ENCODE results near the gene PARP15.
"Not testable (repeated sequence)": the region's sequence is repeated elsewhere in the genome, so short reads cannot be mapped to it uniquely, and the experiment has no call there.

PARP15 gene

DNA sequence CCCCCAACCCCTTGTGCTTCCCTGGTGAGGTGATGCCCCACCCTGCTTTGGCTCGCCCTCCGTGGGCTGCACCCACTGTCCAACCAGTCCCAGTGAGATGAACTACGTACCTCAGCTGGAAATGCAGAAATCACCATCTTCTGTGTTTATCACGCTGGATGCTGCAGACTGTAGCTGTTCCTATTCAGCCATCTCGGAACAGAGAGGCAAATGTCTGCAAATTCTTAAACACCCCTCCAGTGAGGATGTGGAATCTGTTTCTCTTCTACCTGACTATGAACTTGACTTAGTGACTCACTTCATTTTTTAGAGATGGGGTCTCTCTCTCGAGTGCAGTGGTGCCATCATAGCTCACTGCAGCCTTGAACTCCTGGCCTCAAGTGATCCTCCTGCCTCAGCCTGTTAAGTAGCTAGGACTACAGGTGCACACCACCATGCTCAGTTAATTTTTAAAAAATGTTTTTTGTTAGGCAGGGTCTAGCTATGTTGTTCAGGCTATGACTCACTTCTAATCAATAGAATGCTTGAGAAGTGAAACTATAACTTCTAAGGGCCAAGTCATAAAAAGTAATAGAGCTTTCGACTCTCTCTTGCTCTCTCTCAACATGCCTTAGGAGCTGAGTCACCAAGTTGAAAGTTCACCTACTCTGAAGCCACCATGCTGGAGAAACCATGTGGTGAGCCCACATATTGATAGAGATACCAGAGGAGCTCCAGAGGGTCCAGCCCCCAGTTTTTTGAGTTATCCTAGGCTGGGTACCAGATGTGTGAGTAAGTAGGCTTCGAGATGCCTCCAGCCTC lies 91.7 kb downstream of the PARP15 start:
- DNase-seq (ENCODE audit: low spot score) = no peak

DNA sequence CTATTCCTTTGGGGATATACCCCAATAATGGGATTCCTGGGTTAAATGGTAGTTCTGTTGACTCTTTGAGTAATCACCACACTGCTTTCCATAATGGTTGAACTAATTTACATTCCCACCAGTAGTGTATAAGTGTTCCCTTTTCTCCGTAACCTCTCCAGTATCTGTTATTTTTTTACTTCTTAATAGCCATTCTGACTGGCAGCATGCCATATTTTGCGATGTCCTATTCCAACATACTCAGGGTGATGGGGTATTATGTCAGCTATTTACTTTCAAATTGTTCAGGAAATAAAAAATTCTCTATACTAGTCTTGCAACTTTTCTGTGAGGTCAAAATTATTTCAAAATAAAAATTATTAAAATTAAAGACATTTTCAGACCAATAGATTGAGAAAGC lies 94.1 kb downstream of the PARP15 start:
- DNase-seq (ENCODE audit: low spot score) = no peak

DNA sequence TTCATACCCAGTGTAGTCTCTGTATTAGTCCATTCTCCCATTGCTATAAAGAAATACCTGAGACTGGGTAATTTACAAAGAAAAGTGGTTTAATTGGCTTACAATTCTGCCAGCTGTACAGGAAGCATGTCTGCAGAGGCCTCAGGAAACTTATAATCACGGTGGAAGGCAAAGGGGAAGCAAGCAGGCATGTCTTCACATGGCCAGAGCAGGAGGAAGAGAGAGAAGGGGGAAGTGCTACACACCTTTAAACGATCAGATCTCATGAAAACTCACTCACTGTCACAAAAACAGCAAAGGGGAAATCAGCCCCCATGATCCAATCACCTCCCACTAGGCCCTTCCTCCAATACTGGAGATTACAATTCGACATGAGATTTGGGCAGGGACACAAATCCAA lies 96.9 kb downstream of the PARP15 start:
- no peak for DNase-seq (ENCODE audit: low spot score)

DNA sequence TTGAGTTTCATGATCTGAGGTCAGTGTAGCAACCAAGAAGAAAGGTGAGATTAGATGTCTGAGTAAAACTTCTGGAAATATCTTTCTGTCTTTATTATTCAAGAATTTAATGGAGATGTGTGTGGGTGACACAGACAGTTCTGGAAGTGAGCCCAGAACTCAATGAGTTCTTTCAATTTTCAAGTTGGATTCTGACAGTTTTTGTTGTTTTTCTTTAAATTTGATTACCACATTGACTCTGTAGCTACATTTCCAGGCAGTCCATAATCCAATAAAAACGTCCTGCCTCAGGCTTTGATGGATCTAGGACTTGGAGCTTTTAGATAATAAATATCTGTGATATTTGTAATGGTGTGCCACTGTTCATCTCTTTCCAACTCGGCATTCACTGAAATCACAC lies 99.3 kb downstream of the PARP15 start:
- no peak for DNase-seq (ENCODE audit: low spot score)

DNA sequence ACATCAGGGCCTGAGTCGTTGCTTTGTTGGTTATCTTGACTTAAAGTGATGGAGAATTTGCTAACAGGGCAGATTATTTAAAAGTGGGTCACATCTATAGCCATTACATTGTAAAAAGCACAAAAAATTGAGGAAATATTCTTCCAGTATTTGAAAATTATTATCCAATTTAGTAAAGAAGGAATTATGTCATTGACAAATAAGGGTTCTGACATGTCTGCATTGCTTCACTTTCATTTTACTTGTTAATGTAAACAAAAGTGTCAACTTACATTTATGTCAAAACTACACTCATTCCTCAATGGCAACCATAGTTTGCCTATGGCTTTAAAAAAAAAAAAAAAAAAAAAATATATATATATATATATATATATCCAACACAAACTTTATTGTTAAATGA lies 99.8 kb downstream of the PARP15 start:
- no peak for DNase-seq (ENCODE audit: low spot score)

DNA sequence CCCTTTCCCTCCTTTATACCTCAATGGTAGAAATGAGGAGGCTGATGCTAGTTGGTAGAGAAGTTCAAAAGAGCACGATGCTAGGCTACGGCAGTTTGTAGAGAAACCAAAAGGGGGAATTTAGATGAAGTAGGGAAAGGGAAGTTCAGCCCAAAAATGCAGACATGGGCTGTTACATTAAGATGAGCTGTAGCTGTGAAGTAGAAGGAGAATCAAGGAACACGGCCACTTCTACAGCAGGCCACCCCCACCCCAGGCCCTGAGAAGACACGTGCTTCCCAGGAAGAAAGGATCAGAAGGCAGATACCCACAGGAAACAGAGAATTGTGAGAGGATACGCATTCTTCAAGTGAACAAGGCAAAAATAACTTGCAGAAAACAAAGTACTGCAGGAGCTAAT lies 101.1 kb downstream of the PARP15 start:
- DNase-seq (ENCODE audit: low spot score) = no peak

DNA sequence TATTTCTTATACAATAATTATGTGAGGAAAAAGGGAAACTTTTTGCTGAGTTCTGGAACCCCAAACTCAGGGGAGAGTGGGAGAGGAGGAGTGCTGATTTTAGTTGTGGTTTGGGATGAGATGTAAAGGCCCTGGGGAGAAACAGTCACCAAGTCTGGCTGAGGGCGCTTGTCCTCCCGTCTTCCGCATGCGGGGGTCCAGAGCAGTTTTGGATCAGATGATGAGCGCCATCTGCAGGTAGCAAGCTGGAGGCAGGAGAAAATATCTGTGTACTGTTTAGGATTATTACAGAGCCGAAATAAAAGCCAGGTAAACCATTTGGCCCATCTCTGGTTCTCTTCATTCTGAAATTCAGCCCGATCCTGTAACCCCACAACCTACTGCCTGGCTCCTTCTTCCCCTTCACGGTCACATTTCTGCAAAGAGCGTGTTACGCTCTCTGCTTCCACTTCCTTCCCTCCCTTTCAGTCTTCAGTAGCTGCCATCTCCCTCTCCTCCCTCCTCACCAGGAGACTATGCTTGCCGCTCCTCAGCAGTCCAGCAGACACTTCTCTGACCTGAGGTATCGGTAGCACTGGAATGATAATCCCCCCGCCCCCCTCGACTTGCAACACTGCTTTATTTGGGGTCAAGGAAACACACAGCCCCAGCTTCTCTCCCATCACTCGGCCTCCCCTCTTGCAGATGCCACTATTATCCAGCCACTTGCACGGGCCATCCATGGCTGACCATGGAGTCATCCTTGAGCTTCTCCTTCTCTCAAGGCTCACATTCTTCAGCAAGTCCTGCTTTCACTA lies 101.8 kb downstream of the PARP15 start:
- peak; percentile 78 for DNase-seq (ENCODE audit: low spot score)

DNA sequence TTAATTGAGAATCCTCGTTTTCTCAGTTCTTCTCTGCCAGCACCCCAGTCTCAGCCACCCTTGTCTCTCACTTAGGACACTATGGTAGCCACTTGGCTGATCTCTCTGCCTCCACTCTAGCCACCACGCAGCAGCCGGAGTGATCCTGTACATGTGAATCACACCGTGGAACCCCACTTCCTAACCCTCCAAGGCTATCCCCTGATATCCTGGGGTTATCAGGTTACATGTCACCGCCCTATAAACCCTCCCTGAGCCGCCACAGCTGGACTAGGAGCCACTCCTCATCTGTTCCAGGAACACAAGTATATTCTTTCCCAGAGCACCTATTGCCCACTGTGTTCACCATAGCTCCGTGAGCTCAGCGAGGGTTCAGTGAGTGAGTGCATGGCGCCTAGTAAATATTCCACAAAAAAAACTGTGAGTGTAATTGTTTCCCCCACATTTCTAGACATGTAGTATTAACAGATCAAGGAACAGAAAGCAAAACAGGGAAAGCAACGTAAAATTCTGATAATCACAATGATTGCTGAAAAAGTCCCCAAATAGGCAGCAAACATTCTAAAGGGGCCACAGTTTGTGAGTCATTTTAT lies 102.5 kb downstream of the PARP15 start:
- DNase-seq (ENCODE audit: low spot score) = no peak

DNA sequence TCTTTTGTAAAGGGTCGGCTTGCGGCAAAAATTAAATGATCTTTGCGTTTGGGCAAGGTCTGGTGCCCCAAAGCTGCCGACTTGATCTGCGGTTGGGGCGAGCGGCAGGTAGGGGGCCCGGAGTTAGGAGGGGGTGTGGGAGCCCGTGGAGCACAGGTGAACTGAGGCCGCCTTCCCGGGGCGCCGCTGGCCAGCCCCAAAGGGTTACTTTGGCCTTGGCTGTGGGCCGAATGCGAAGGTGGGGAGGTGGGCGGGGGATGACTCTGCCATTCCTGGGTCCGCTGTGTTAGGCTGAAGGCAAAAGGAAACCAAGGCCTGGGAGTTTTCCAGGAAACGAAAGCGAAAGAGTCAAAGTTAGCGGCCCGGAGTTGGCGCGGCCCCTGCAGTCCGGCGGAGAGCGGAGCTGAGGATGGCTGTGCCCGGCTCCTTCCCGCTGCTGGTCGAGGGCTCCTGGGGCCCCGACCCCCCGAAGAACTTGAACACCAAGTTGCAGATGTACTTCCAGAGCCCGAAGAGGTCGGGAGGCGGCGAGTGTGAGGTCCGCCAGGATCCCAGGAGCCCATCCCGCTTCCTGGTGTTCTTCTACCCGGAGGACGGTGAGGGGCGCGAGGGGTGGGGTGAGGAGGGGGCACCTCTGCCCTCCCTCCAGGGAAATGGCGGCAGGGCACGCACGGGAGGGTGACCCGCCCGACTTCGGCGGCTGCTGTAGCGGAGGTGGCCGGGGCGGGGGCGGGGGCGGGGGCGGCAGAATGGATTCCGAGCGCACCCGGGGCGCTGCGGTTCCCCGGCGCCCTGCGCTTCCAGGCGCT lies 103.2 kb downstream of the PARP15 start, which contains the start of gene PARP14:
PARP14 (plus strand) TSS at position 365 of the 809 bp plus-strand sequence; CDS start at position 410, 45 bp downstream.
- DNase-seq (ENCODE audit: low spot score) = peak; percentile 81

DNA sequence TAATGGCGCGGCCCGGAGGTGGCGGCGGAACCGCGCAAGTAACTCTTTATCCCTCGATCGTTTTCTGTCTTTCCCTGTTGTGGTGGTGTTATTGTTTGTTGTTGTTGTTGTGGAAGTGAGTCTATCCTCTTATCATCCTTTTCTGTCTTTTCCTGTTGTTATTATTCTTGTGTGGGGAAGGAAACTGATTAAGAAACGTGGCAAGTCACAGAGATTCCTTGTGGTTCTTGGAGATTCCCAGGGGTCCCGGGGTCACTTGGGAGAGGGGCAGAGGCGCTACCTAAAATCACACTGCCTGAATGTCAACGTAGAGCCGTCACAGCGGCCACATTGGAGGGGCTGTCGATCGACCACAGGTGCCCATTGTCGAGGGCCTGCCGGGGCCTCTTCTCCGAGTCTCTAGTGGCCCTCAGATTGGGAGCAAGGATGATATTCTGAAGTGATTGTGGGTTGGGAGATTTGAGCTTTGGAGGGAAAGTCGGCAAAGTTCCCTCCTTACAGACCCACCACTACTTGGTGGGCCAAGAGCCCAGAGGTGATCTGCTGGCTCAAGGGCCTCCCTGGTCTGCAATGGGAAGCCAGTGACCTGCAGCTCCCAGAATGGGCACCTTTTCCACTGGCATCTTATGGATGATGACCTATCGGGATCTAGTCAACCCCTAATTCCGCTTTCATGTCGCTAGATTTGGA lies 104.0 kb downstream of the PARP15 start:
- no peak for DNase-seq (ENCODE audit: low spot score)

DNA sequence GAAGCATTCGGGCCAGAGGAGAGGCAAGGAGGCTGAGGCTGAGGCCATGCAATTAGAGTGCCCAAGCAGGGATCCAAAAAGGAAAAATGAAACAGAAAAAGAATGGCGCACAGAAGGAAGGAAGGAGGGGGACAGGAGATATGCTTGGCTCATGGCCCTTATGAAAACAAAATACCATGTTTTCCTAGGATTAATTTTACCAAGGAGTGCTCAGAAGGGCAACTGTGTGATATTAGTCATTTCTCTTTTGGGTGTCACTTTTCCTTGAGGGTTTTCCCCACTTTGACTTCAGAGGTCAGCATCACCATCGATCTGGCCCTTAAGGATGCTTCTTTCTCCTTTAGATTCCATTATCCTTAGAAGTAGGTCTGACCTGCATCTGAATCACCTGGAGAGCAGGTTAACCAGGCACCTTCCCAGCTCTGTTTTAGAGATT lies 104.5 kb downstream of the PARP15 start:
- DNase-seq (ENCODE audit: low spot score) = no peak

DNA sequence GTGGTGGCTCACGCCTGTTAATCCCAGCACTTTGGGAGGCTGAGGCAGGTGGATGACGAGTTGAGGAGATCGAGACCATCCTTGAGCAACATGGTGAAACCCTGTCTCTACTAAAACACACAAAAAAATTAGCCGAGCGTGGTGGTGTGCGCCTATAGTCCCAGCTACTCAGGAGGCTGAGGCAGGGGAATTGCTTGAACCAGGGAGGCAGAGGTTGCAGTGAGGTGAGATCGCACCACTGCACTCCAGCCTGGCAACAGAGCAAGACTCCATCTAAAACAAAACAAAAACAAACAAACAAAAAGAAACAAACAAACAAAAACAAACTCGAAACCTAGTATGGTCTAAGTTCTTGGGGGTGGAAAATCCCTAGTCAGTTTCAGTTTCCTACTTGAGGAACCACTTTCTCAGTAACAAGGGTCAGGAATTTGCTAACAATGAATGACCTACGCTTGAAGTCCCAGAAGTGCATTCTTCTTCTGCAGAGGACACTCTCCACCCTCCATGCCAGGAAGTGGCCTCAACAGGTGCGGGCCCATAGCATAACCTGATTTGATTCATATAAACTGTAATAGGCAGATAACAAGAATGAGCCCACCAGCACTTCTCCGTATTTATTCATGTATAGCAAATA lies 105.4 kb downstream of the PARP15 start:
- DNase-seq (ENCODE audit: low spot score) = not testable (repeated sequence)

DNA sequence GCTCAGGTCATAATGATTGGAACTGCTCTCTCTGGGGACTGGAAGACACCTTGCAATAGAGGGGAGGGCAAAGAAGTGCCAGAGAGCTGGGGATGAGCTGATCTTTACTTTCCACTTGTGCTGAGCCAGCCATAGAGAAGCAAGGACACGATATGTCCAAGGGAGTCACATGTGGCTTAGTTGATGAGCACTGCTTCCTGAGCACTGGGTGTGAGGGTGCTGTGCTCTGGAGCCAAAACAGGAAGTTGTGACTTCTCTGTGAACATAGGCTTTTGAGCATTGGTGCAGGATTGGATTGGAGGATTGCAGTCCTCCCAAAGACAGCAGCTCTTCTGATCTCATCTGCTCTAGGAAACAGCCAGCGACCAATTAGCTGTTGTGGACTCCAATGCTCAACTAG lies 109.8 kb downstream of the PARP15 start:
- DNase-seq (ENCODE audit: low spot score) = no peak

All from left forelimb (tissue), 1 donor.